ENCODE data around the gene CEP135.
"Not testable (repeated sequence)": the region's sequence is repeated elsewhere in the genome, so short reads cannot be mapped to it uniquely, and the experiment has no call there.

Gene CEP135

DNA sequence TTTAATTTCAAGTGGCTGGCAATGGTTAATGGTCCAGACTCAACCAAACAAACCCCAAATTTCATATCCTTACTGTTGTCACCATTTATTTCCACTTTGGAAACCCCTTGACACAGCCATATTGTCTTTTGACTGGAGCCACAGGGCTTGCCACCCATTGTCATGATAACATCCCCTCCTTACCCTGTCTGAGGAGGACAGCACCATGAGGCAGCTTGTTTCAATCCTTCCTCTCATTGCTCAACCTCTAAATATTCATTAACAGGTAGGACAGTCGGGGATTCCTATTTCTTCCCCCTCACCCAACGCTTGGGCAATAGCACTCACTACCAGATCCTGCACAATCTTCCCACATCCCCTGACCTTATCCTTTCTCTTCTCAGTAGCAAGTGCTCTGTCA is 92.1 kb downstream of the CEP135 start:
- no peak for DNase-seq

DNA sequence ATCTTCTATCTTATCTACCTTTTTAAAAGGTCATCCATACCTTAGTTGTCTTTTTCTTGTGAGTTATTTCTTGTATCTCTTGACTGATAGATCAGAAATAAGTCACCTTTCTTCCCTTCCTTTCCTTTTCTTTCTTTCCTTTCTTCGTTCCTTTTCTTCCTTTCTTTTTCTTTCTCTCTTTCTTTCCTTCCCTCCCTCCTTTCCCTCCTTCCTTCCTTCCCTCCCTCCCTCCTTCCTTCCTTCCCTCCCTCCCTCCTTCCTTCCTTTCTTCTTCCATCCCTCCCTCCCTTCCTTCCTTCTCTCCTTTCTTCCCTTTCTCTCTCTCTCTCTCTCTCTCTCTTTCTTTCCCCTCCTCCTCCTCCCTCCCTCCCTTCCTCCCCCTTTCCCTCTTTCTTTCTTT is 93.5 kb downstream of the CEP135 start:
- no peak for DNase-seq

DNA sequence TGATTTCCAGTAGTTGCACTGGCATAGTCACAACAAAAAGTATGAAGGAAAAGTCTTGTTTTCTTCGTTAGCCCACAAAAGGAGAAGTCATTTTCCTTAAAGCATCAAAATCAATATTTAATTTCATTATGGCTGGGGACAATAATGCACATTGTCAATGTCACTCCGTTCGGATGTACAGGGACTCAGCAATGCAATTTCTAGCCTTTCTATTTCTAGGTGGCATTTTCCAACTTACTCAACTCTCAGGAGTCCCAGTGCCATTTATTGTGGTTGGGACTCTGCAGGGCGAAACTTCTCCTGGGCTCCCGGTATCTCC is 99.6 kb downstream of the CEP135 start:
- DNase-seq = no peak

DNA sequence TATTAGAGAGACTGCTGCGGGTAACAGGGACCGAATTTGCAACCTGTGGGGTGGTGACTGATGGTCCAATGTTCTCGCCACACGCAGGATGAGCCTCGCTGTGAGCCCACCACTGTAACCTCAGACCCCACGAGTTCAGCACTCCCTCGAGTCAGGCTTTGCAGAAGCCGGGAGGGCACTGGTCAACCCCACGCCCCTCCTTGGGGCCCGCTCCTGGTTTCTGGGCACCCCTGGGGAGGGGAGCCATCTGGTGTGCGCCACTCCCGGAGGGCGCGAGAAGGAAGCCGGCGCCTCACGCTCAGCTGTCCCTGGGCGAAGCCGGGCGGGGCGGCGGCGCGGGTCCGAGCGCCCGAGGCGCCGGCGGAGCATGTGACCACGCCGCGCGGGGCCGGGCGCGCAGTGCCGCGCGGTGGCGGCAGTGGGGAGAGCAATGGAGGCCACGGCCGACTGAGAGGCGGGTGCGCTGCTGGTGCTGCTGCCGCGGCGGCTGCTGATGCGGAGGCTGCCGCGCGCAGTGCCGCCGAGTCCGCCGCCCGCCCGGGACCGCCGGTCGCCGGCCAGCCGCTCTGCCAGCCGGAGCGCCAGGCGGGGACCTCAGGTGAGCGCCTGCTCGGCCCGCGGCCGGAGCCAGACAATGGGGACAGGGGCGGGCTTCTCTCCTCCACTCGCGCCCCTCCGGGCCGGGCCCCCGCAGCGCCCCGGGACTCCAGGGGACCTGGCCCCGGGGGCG is 100.1 kb downstream of the CEP135 start:
- DNase-seq = peak; percentile 67

DNA sequence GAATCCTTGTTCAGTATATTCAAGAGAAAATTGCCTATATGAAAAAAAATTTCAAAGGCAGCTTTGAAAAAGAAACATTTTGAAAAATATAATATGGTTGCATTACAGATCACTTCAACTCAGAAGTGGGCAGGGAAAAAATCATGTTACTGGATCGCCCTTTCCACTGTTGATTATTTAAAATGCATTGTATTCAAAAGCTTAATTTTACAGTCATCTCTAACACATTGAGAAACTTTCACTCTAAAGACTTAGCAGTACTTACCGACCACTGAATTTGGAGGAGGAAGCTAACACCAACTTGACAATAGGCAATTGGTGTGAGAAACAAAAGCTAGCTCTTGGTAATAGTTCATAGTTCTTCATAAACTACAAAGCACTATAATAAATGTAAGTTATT is 101.9 kb downstream of the CEP135 start:
- peak; percentile 4 for DNase-seq

DNA sequence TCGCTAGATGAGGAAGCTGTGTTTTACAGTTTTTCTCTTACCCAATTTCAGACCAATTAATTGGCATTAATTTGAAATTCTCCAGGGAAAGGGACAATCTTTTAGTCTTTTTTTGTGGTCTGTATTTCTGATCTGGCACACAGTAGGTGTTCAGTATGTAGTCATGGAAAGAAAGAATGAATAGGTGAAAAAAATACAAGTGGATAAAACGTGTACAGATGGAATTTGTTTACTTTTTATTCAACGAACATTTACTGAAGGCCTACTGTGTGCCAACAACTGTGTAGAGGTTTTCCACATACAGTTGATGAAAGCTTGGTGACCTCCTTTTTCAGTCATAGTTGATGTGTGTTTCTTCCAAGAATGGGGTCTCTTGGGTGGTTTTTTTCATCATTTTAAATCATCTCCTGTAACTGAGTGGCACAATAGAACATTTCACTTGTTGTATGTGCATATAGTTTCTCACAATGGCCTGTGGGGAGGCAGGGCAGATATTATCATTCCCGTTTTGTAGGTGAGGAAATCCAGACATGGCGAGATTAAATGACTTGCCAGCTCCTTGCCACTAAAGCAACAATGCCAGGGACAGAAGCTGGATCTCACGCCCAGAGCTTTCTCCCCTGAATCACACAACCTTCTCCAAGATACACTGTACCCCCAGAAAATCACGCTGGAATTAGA is 102.4 kb downstream of the CEP135 start:
- no peak for DNase-seq

DNA sequence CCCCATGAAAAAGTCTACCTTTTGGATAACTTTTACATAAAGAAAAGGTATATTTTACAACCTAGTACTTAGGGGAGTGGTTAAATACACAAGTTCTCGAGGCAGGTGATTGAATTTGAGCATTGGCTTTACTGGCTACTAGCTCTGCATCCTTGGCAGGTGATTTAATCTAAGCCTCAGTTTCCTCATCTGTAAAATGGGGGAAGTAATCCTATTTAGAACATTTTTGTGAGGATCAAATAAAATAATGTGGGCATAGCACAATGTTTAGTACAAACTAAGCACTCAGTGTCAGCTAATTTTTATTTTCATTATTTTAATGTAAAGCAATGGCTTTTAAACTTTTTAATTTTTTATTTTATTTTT is 102.9 kb downstream of the CEP135 start:
- no peak for DNase-seq

DNA sequence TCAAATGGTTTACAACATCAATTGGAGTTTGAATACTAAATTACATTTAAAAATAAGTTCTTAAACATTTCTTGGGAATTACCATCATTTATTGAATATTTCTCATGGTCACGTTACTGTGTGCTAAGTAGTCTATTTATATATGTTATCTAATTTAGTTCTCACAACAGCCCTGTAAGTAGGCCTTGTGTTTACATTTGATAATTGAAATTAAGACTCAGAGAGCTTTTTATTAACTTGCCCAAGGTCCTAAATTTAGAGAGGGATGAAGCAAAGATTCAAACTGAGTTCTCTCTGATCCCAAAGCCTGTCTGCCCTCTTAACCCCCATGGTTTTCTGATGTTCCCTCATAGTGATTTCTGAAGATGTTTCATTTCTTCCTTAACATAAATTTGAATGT is 103.7 kb downstream of the CEP135 start:
- no peak for DNase-seq

DNA sequence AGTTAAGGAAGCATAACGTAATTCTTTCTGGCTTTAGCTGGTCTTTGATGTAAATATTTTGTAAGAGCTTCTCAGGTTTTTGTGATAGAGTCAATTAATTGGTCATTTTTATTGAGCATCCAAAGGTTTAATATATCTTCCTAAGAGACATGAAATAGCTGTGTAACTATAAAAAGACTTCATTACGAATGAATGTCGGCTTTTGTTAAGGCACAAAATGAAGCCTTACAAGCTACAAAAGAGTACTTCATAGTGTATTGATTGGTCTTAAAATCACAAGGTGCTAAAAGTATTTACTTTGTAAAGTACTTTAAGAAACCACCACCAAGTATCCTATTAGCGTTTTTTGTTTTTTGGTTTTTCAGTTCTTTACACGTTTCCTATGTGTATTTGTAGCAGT is 104.2 kb downstream of the CEP135 start:
- no peak for DNase-seq

DNA sequence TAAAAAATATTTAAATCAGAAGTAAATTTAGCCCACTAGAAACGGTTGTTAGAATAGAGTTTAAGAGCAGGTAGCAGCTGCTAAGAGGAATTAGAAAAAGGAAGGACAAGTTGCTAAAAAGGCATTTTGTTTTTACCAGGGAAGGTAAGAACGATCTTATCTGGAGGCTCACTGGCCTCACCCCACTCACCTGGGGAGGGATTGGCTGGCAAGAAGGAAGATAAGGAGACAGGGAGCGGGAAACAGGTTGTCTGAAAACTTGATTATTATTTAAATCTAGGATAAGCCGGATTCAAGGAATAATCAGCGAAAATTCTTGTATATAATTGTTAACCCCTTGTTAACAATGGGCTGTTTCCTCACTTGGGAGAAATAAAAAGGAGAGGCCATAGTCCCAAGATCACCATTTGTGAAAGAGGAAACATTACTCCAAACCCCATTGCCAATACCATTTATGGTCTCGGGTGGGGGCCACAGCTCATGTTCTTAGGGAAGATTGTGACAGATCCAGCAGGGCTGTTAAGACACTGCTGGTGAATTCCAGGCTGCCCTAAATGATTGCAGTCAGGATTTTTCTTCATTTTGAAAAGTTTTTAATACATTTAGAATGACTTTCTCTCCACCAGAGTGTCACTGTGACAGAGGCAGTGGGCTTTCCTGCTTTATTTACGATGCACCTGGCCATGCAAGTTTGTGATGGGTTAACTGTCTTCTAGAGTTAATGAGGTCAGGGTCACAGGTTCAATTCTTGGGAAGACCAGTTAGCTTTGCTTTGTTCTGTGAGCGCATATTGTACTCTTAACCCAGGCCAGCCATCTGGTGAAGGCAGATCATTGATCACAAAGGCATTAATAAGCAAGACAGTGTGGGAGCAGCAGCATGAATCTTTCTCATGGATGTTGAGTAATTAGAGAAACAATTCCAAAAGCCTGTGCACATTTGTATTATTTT is 106.6 kb downstream of the CEP135 start:
- no peak for DNase-seq

DNA sequence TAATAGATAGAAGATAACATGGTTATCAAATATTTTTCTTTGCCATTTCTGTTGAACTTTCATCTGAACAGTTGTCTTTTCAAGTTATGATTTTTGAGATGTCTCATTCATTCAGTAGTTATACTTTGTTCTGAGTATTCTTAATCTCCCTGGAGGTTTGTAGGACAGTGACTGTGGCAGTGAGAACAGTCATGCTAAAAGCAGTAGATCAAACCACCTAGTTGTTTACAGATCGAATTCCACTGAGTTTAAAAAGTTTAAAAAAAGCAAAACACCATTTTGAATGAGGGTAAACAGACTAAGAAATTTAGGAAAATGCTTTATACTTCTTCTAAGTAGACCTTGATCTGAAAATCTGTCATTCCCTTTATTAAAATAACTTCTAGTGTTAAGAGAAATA is 107.2 kb downstream of the CEP135 start:
- no peak for DNase-seq

DNA sequence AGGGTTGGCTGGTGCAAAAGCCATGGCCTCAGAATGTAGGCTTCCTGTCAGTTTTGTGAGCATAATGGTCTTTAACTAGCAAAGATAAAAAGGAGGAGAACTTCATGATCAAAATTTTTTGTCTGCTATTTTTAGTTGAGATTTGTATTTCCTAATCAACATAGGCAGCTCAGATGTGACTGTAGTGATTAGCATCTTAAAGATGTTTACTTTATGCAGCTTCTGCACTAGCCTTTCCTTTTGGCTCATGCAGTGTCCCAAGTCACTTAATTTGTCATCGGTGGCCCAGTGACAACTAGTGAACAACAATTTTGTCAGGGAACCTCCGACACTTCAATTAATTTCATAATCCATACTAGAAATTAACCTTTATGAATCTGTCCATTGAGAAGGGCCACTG is 109.8 kb downstream of the CEP135 start:
- no peak for DNase-seq

DNA sequence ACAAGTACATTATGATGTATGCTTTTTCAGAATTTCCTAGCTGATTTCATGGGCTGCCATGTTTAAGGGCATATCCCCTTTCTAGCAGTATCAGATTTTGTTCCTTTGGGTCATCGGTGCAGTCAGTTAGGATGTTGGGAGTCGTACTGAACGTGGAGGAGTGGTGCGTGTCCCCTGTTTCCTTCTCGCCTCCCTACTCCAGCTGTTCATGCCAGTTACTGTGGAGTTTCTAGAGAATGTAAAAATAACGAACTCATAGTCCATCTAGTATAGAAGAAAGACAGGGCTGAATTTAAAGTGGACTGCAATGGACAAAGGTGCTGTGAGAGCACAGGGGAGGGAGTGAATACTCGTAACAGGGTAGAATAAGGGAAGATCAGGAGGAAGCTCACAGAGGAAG is 111.3 kb downstream of the CEP135 start:
- no peak for DNase-seq

DNA sequence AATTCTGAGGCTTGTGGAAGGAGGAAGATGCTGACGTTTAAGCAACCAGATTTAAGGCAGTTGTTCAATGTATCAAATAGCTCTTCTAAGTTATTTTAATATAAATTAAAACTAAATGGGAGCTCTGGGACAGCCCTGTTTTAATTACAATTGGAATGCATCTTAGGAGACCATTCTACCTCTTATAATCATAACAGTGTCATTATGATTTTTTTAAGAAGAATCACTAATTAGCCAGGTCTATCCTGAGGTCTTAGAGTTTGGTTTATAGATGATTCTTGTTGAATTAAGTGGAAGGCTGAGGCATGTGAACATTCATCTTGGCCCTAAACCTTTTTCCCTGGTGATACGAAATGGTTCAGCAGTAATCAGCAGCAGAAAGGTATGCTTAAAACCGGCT is 113.4 kb downstream of the CEP135 start:
- no peak for DNase-seq

DNA sequence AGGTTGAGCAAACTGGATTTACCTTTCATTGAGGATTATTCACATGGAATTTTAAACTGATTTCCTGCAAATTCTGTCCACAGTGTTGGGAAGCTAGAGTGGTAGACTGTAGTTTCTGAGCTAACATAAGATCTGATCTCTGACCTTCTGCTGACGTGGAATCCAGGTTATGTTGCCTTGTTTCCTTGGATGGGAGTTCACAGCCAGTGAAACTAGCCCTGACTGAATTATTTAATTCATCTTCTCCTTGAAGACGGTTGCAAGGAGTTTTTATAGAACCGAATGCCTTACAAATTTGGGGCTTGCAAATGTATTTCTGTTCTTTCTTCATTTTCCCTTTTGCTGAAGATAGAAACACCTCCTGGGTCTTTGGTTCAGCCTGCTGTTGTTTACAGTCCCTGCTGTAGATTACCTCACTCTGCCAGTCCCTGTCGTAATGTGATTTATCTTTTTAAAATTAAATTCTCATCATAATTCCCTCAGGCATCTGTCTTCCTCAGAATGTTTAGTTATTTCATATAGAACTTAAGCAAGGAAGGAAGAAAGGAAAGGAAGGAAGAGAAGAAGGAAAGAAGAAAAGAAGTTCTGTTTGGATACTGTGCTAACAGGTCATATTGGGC is 113.9 kb downstream of the CEP135 start:
- no peak for DNase-seq

DNA sequence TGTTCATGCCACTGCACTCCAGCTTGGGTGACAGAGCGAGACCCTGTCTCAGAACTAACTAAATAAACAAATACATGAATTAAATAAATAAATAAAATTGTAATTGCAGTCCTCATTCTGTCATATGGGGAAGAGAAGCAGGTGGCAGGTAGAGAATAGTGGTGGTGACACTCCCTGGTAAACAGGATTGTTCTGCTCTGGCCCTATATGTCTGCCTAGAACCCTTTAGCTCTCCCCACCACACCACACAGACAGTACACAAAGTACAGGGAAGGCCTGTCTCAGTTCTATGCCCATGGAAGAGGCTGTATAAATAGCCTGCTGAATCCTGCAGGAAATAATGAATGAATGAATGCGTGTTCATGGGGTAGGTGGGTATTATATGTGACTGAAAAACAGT is 117.7 kb downstream of the CEP135 start:
- no peak for DNase-seq

DNA sequence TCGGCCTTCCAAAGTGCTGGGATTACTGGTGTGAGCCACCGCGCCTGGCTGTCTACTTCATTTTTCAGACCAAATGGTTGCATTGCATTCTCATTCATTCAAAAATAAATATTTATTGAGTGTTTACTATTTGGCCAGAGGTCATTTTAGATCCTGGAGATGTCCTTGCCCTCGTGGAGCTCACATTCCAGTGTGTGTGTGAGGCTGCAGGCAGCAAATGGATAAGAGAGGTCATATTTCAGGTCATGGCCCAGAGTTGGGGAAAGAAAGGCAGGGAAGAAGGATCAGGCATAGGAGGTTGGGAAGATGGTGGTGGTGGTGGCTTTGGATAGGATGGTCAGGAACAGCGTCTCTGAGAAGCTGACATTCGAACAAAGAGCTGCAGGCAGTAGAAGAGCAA is 119.1 kb downstream of the CEP135 start:
- DNase-seq = no peak

DNA sequence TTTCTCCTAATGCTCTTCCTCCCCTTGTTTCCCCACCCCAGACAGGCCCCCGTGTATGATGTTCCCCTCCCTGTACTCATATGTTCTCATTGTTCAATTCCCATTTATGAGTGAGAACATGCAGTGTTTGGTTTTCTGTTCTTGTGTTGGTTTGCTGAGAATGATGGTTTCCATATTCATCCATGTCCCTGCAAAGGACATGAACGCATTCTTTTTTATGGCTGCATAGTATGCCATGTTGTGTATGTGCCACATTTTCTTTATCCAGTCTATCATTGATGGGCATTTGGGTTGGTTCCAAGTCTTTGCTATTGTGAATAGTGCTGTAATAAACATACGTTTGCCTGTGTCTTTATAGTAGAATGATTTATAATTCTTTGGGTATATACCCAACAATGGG is 124.0 kb downstream of the CEP135 start:
- not testable (repeated sequence) for DNase-seq

DNA sequence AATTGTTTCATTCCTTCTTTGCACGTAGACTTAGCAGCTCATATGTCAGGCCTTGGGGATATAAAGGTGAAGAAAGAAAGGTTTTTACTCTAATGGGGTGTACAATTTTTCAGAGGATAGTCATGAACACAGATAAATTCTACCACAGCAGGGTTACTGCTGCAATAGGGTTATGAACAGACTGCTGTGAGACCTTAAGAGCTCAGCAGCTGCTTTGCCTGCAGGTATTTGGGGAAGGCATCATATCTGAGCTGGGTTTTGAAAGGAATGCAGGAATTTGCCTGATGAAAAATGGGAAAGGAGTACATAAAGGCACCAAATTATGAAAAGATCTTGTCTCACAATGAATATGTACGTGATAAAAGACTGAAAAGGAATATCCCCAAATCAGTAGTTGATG is 128.9 kb downstream of the CEP135 start:
- no peak for DNase-seq

DNA sequence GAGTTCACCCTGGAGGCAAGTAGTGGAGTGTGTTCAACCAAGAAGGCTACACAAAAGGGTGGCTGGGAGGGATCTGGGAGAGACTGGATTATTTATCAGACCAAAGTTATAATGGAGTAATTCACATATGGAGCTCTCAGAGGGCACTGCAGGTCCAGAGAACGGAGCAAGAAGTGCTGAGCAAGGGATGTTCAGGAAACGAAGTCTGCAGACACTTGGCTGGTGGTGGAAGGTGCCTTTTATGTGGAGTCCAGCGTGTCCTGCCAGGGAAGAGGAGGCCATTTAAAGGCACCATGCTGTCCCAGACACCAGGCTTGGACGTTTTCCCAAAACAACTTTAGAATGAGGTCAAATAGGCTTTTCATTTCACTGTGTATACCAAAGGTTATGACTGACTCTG is 130.1 kb downstream of the CEP135 start:
- DNase-seq = no peak

DNA sequence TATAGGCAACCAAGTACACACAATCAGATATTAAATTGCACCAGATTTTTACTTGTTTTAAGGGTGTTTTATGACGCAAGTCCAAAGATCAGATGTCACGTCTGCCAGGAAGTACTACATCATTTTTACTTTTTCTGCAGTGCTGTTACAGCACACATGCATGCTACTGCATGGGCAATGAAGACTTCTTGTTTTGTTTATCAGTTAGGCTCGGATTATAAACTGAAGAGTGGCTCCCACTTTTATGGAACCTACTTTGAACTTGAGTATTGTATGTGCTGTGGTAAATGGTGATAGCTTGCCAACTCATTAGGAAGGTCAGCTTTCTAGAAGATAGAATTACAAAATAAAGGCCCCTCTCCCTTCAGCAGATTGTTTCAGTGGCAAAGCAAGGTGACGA is 131.6 kb downstream of the CEP135 start:
- DNase-seq = no peak

DNA sequence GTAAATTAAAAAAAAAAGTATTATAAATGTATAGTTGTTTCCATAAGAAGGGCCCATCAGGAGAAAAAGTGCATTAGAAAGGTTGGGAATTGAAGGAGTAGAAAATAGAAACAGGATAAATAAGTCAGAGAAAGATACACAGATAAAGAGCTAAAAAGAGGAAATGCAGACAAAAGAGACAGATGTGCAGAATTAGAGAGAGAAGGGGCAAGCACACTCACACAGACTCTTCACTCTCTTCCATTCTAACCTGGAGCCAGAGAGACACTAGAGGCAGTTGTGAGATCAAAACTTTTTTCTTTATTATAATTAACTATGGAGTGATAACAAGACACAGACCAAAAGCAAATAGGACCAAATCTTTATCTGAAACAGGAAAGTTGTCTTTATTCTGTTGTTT is 134.1 kb downstream of the CEP135 start:
- DNase-seq = no peak
